Activated CD8-positive, alpha-beta memory T cell treated with anti-CD3 and anti-CD28 coated beads, Interleukin-2, amount 50 U/mL, for 24 hours (primary cell): ENCODE results near the gene HCN3.

Experiments used
- DNase-seq: peaks from one replicate; pipeline ENCODE4 v3.0.0-alpha.2; 2020; ENCODE audit errors: extremely low read depth

HCN3 gene

DNA sequence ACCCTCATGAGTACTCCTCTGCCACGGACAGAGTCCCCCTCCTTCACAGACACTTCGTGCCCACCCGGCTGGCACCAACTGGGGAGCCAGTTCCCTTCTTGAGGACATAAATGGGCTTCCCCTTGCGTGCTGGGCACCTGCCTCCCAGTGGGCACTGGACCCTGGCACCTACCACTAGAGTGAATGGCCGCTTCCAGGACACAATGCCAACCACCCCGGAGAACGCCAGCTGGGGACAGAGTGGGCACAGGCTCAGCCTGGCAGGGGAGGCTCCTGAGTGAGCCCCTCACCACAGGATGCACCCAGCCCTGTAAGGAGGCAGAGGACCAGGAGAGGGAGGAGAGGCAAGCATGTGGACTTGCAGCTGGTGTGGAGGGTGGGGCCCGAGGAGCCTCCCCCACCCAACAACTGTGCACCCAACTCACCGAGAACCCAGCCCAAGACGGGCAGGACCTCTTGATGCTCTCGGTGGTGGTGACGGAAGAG, 23.0 kb upstream of the HCN3 start:
- no peak for DNase-seq

DNA sequence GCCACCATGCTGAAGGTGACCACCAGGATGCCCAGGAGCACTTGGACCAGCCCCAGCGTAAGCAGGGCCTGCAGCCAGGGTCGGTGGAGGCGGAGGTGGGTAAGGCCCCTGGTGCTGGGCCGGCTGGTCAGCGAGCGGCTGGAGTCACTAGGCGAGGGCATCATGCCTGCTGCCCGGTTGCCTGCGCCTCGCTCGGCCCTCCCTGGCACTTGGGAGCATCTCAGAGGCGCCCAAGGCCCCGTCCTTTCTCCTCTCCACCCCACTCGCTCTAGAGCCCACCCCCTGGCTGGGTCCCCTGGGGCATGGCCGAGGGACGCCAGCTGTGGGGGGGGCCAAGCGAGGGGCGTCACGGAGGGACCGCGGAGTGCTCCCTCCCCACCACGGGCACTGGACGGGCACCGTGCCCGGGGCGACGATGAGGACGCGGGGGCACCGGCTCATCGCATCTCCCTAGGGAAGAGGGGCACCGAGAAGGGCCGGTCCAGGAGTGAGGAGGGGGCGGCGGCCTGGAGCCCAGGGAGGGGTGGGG, 22.5 kb upstream of the HCN3 start:
- no peak for DNase-seq

DNA sequence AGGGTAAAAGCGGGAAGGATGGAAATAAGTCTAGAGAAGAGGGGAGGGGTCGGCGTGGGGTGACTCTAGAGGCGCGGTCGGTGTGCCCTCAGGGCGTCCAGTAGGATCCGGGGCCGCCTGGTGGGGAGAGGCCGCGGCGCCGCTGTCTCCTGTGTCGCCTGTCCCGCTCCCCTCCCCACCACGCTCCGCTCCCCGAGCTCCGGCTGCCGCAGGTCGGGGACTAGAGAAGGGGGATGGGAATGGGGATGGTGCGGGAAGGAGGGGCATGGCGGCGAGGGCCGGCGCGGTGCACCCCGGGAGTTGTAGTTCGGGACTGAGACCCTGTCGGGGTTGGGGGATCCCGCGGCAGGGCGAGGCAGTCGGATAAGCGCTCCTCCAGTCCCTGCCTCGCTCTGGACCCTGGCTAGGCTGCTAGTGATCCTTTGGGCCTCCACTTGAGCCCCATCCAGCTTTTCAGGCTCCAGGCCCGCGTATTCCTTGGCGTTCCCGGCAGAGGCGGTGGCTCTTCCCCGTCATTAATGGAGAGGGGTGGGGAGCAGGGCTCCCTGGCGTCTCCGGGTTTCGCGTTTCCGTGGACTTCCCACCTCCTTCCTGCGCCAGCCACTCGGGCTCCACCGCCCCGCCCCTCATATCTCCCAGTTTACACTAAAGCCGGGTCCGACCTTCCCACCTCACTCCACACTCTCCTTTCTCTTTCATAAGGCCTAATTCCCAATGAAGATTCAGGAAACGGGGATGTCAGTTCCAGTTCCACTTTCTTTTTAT, 21.8 kb upstream of the HCN3 start, which contains the start of gene ENTREP3:
Gene ENTREP3 (minus strand): TSS at position 241 of the 765 bp plus-strand sequence. CDS start 606 bp downstream, outside the sequence.
- DNase-seq: no peak

GRCh38 chr1:155256058-155256852, 21.0 kb upstream of the HCN3 start:
- DNase-seq: no peak

GRCh38 chr1:155260276-155260675, 17.0 kb upstream of the HCN3 start:
- DNase-seq: no peak

GRCh38 chr1:155261493-155261851, 15.8 kb upstream of the HCN3 start:
- DNase-seq: no peak

- peak; percentile 84 for DNase-seq
Observed at GRCh38 chr1:155261852-155262673, 15.2 kb upstream of the HCN3 start, which contains the start of gene SCAMP3. Gene SCAMP3, minus strand, starts transcription at chr1:155262360. Its CDS starts 209 bp downstream, at chr1:155262151.

GRCh38 chr1:155263067-155263466, 14.2 kb upstream of the HCN3 start:
- DNase-seq: no peak

- DNase-seq: no peak
Observed at GRCh38 chr1:155266553-155266952, 10.7 kb upstream of the HCN3 start.

DNA sequence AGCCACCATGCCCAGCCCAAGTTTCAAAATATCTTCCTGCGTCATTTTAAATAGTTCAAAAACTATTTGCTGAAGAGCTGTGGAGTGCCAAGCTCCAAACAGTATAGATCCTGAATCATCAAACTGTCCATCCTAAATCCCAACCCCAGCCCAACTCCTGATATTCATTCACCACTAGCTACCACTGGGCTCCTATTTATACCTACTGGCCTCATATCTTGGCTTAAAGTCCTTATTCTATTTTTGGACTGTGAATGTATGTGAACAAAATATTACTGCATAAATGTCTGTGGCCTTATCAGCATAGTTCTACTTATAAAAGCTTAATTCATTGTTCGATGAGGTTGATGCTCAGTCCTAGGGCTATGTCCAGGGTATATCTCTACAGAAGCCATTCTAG, 9.9 kb upstream of the HCN3 start:
- DNase-seq: no peak

DNA sequence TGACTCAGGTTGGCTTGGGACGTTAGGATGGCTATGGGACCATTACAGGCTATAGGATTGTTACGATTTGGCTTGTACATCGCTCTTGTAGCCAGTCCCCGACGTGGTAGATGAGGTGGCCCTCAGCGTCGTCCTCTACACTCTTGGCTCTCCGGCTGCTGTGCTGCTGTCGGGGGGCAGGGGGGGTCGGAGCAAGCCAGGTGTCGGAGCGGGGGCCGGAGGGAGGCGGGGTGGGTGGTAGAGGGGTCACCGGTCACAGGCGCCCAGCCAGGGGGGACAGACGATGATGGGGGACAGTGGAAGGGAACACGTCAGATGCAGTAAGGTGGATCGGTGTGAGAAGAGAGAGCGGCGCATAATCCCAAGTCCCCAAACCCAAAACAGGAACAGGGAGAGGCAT, 8.6 kb upstream of the HCN3 start:
- no peak for DNase-seq

DNA sequence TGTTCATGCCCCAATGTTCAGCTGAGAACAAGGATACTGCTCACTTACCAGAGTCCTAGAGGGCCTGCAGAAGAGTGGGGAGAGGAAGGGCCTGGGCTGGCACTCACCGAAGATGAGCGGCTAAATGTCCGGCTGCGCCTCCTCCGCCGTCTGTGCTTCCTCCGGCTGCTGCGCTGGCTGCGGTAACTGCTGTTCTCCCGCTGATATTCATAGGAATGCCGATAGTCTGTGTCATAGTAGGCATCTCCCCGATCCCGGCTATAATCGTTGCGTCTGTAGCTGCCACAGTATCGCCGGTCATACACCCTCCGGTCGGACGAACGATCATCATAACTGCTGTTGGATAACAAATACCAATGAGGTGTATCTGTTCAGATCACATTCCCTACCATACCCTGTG, 7.9 kb upstream of the HCN3 start:
- no peak for DNase-seq

GRCh38 chr1:155272466-155273342, 4.6 kb upstream of the HCN3 start:
- no peak for DNase-seq

- DNase-seq: peak; percentile 88
Observed at GRCh38 chr1:155273343-155274245, 3.7 kb upstream of the HCN3 start, which contains the start of gene CLK2. Gene CLK2, minus strand, starts transcription at chr1:155273504. Its CDS starts 2,527 bp downstream, at chr1:155270977.

DNA sequence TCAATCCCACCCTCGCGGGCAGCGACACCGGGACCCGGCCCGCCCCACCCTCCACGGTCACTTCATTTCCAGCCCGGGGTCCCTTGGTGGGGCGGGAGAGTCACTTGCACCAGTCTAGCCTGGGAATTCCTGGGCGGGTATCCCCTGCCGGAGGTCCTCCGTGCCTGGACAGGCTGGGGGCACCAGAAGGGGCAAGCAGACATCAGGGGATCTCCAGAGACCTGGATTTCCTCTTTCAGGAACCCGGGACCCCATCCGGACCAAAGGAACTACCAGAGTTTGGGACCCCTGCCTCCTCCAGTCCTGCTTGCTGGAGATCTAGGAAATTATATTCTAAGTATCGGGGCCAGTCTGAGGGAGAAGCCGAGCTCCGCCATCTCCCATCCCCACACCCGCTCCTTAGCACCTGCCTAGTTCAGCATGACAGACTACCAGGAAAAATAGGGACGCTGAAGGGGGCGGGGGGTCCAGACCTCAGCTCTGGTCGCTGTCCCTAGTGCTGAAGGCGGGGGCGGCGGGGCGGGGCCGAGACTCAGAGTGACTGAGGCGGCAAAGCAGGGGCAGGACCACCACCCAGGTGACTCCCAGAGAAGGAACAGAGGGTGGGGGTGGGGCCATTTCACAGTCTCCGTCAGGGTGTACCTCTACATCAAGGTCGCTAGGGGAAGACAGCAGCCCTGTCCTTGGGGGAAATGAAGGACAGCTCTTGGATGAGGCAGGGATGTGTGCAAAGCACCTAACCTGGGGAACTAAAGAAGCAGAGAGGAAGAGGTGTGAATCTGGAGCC, 832 bp downstream of the HCN3 start:
- DNase-seq: peak; percentile 33

GRCh38 chr1:155278689-155279160, 1.5 kb downstream of the HCN3 start:
- no peak for DNase-seq

DNA sequence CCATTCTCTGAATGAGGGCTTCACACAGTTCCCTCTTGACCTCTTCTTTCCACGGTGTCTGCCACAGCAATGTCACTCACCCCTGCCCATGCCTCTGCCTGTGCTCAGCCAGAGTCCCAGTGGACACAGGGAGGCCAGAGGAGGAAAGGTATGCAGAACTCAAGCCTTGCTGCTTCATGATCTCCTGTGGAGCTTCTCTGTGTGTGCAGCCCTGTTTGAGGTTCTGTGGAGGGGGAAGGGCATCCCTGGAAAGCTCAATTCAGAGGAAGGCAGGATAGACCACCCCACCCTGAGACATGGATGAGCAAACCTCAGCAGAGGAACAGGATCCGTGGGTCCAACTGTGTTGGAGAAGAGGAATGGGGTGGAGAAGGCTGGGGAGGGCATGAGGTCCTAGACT, 2.0 kb downstream of the HCN3 start:
- no peak for DNase-seq

- no peak for DNase-seq
Observed at GRCh38 chr1:155282488-155283091, 5.3 kb downstream of the HCN3 start.
